Measurements from ENCODE around the gene FBXO36. TPM values are rescaled to one million over a fixed set of nuclear protein-coding genes. Genes with fewer than 3 reads are reported as not detected.

The FBXO36 gene
- total RNA-seq, 1 experiment from 2014 or later: 3.8 TPM

DNA sequence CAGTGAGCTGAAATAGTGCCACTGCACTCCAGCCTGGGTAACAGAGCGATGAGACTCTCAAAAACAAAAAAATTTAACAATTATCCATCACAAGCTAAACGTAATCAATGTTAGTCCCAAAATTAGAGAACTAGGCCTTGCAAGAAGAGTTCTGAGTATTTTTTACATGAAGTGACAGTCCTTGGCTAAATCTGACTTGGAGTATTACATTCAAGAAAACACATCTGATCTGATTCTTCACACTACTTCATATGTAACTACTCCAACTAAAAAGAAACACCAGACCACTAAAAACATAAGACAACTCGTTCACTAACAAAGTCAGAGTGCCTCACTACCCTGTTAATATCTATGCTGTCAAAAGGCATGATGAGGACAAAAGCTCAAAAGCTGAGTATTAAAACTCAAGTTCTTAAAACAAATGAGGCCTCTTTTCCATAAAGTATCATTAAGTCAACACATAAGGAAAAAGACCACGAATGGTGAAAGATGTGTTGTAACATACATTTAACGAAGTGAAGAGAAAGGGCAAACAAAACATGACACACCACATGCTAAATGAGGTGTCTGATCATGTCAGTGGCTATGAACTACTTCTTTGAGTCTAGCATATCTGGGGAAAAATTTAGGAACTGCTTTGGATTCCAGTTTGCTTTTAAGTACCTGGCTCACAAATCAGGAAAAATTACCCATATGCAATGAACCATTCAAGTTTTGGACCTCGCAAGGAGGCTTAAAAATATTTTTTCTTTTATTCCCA is 42.9 kb upstream of the FBXO36 start:
- H3K79me2 ChIP-seq (ENCODE audit: insufficient read depth, low read length): peaks cover 49% of the 10 kb centered on the region
- TSS peak; percentile 37 for BruUV-seq (replicated peaks)
- ATAC-seq: no peak

More for the DNA sequence above, 42.9 kb upstream of the FBXO36 start:
- TF ChIP-seq, protein P1, sequence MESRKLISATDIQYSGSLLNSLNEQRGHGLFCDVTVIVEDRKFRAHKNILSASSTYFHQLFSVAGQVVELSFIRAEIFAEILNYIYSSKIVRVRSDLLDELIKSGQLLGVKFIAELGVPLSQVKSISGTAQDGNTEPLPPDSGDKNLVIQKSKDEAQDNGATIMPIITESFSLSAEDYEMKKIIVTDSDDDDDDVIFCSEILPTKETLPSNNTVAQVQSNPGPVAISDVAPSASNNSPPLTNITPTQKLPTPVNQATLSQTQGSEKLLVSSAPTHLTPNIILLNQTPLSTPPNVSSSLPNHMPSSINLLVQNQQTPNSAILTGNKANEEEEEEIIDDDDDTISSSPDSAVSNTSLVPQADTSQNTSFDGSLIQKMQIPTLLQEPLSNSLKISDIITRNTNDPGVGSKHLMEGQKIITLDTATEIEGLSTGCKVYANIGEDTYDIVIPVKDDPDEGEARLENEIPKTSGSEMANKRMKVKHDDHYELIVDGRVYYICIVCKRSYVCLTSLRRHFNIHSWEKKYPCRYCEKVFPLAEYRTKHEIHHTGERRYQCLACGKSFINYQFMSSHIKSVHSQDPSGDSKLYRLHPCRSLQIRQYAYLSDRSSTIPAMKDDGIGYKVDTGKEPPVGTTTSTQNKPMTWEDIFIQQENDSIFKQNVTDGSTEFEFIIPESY (IDR thresholded peaks at IDR 0.05; ENCODE audit: extremely low read depth, insufficient replicate concordance, low read length): no peak
- no peak for TF ChIP-seq JUND (IDR thresholded peaks at IDR 0.05)
- no peak for TF ChIP-seq ELF1 (IDR thresholded peaks at IDR 0.05; ENCODE audit: borderline replicate concordance, low read depth)
- TF ChIP-seq, protein P2, sequence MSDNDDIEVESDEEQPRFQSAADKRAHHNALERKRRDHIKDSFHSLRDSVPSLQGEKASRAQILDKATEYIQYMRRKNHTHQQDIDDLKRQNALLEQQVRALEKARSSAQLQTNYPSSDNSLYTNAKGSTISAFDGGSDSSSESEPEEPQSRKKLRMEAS (IDR thresholded peaks at IDR 0.05): no peak
- TF ChIP-seq RAD21 (IDR thresholded peaks at IDR 0.05; ENCODE audit: low read depth): no peak
- TF ChIP-seq SP1 (IDR thresholded peaks at IDR 0.05; ENCODE audit: low read depth): no peak
- no peak for TF ChIP-seq FOSL1 (IDR thresholded peaks at IDR 0.05; ENCODE audit: low read depth)
- no peak for TF ChIP-seq YY1 (IDR thresholded peaks at IDR 0.05; ENCODE audit: extremely low read depth, insufficient replicate concordance, low read depth, low read length)
- no peak for TF ChIP-seq POLR2A (IDR thresholded peaks at IDR 0.05; ENCODE audit: borderline replicate concordance, extremely low read depth, insufficient read depth, insufficient read length)
- no peak for TF ChIP-seq POLR2AphosphoS5 (IDR thresholded peaks at IDR 0.05; ENCODE audit: low read depth, low read length)
- TF ChIP-seq ZFX (IDR thresholded peaks at IDR 0.05): no peak
- TF ChIP-seq CEBPB (IDR thresholded peaks at IDR 0.05; ENCODE audit: low read depth): no peak
- no peak for TF ChIP-seq SRF (IDR thresholded peaks at IDR 0.05; ENCODE audit: low read depth)
- Histone ChIP-seq H3K36me3 (ENCODE audit: control insufficient read depth in 1 of 2, insufficient read depth in 2 of 2, low read length in 2 of 2) (0 out of 4 replicates have a peak, but pooled peaks cover 0 to 2% of the 10 kb centered on the region in 2 experiments), H3K9me2 (ENCODE audit: insufficient read depth) (no peaks in the 10 kb centered on the region), H3K9me3 (ENCODE audit: control insufficient read depth in 1 of 2, insufficient read depth in 1 of 2, low read depth in 1 of 2, low read length in 2 of 2) (no peaks in the 10 kb centered on the region), H3K9ac (ENCODE audit: low read length) (no peak overlapping the region), H3K4me3 (replicated peaks in 1 of 2; ENCODE audit: low read depth in 1 of 2, low read length in 2 of 2) (no peak overlapping the region), H3K4me1 (ENCODE audit: control insufficient read depth in 1 of 2, insufficient read depth in 2 of 2, low read length in 2 of 2) (no peaks in the 10 kb centered on the region), H3K27me3 (ENCODE audit: insufficient read depth, low read length) (no peaks in the 10 kb centered on the region), H3K4me2 (ENCODE audit: low read length) (no peak overlapping the region), H2AFZ (ENCODE audit: low read depth, low read length, poor library complexity, severe bottlenecking) (no peak overlapping the region), H3K27ac (ENCODE audit: low read depth, low read length) (no peak overlapping the region), H4K20me1 (ENCODE audit: insufficient read depth) (0 out of 2 replicates have a peak, but pooled peaks cover 5% of the 10 kb centered on the region)
- RAD21 ChIA-PET (ENCODE audit: low non-redundant PET in 1 of 2, low total read pairs in 2 of 2, uncharacterized antibody in 2 of 2, unreplicated experiment in 2 of 2): no interaction called here
- no peak for DNase-seq (ENCODE audit: low read depth, low spot score)
- CTCF ChIA-PET: no interaction called here
- POLR2A ChIA-PET: no interaction called here
- intact Hi-C loops (cut with micrococcal nuclease): no loop called here

Measured in HCT116 (cell line).